ENCODE results near the gene KRT7.

- no peak for TF ChIP-seq POLR2A (IDR thresholded peaks at IDR 0.05; ENCODE audit: low read depth, low read length)
- TF ChIP-seq POLR2AphosphoS5 (IDR thresholded peaks at IDR 0.05; ENCODE audit: low read depth, low read length): no peak
- no peak for TF ChIP-seq TAF1 (IDR thresholded peaks at IDR 0.05; ENCODE audit: borderline replicate concordance, low read depth, low read length)
Measured at GRCh38 chr12:52266514-52266913, 33.5 kb downstream of the KRT7 start.

All from GM12892 (cell line).